NCI-H526 treated with DMSO at 0.1 percent for 48 hours (cell line): ENCODE measurements around the gene RAP1GAP2.
"Not testable (repeated sequence)": the region's sequence is repeated elsewhere in the genome, so short reads cannot be mapped to it uniquely, and the experiment has no call there.

Experiments used
- DNase-seq: peaks from one replicate; lab custom pipeline; 2025; lab: John Stamatoyannopoulos, UW

RAP1GAP2 gene

GRCh38 chr17:2814481-2815341 is 18.5 kb downstream of the RAP1GAP2 start:
- DNase-seq: no peak

DNA sequence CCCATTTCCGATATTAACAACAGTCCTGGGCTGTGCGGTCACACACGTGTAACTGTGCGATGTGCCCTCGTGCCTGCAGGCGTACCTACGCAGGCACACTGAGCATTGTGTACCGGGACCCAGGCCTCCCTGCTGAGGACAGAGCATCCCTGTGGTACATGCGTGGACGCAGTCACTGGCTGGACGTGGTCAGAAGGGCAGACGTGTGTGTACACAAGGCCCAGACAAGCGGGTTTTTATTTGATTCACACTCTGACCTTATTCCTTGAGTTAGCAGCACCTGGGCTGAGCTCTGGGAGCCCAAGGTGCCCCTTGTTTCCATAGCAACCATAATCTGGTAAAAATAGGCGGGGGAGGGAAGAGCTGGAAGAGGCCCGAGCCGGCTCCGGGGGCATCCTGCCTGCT is 19.5 kb downstream of the RAP1GAP2 start:
- DNase-seq: peak; percentile 2

DNA sequence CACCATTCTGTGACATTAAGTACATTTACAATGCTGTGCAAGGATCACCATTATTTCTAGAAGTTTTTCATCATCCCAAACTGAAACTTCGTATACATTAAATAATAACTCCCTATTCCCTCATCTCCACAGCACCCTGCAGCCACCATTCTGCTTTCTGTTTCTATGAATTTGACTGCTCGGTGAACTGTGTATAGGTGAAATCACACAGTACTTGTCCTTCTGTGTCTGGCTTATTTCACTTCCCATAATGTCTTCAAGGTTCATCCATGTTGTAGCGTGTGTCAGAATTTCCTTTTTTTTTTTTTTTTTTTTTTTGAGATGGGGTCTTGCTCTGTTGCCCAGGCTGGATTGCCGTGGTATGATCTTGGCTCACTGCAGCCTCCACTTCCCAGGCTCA is 20.4 kb downstream of the RAP1GAP2 start:
- no peak for DNase-seq

DNA sequence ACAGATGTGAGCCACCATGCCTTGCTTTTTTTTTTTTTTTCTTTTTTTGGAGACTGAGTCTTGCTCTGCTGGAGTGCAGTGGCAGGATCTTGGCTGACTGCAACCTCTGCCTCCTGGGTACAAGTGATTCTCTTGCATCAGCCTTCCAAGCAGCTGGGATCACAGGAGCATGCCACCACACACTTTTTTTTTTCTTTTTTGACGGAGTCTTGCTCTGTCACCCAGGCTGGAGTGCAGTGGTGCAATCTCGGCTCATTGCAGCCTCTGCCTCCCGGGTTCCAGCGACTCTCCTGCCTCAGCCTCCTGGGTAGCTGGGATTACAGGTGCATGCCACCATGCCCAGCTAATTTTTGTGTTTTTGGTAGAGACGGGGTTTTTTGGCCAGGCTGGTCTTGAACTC is 23.1 kb downstream of the RAP1GAP2 start:
- DNase-seq: not testable (repeated sequence)

DNA sequence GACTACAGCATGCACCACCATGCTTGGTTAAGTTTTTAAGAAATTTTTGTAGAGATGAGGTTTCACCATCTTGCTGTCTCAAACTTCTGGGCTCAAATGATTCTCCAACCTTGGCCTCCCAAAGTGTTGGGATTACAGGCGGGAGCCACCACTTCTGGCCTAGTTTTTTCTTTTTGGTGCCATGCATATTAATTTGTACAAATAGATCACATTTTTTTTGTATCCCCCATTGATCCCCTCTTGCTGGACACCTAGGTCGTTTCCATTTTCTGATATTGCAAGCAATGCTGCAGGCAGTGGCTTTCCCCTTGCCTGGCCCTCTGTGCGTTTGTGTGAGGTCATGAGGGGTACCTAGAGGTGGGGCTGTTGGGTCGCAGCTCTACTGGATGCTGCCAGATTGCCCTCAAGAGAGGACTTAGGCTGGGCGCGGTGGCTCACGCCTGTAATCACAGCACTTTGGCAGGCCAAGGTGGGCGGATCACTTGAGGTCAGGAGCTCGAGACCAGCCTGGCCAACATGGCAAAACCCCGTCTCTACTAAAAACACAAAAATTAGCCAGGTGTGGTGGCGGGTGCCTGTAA is 23.8 kb downstream of the RAP1GAP2 start:
- no peak for DNase-seq

- no peak for DNase-seq
Observed at GRCh38 chr17:2821868-2822267, 25.6 kb downstream of the RAP1GAP2 start.

DNA sequence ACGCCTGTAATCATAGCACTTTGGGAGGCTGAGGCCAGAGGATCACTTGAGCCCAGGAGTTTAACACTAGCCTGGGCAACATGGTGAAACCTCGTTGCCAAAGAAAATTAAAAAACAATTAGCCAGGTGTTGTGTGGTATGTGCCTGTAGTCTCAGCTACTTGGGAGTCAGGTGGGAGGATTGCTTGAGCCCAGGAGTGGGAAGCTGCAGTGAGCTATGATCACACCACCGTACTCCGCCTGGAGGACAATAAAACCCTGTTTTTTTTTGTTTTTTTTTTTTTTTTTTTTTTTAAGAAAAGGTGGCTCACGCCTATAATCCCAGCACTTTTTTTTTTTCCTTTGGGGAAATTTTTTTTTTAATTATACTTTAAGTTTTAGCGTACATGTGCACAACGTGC is 26.1 kb downstream of the RAP1GAP2 start:
- DNase-seq: no peak

DNA sequence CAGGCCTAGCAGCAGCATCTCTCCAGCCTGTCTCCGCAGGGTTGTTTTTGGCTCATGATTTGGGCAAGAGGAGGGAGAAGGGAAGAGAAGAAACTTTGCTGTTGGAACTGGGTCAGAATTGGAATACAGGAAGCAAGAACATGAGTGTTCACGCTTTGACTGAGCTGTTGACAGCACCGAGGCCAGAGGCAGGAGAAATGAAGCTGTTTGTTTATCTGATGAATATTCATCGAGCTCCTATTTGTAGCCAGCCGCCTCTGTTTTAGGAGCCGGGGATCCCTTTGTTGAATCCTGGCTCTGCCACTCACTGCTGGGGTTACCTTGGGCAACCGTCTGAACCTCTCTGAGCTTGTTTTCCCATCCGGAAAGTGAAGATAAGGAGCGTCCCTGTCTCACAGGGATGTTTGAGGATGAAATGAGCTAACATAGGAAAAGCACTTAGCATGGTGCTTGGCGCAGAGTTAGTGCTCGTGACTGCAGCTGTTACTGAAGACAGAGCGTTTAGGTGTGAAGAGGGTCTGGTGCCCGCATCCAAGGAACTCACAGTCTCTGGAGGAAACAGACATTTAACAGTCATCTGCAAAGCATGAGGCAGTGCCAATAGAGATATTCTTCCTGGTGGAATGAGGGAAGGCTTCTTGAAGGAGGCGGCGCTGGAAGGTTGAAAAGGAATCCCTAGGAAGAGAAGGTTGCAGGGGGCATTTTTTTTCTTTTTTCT is 29.2 kb downstream of the RAP1GAP2 start:
- no peak for DNase-seq

- DNase-seq: peak; percentile 24
Observed at GRCh38 chr17:2828397-2829038, 32.3 kb downstream of the RAP1GAP2 start.

- no peak for DNase-seq
Observed at GRCh38 chr17:2830678-2831077, 34.4 kb downstream of the RAP1GAP2 start.

GRCh38 chr17:2835780-2836179 is 39.5 kb downstream of the RAP1GAP2 start:
- no peak for DNase-seq

DNA sequence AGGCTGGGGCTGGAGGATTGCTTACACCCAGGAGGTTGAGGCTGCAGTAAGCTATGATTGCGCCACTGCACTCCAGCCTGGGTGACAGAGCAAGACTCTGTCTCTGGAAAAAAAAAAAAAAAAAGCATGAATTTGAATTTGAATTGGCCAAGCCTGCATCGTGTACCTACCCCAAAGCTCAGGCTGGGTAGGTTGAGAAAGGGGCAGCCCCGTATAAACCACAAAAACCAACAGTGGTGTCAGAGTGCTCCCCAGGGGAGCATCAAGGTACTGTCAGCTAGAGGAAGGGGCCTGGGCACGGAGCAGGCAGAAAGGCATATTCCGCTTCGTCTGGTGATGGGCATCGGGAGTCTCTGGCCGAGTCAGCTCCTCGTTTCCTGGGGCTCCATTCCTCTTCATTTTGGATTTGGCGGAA is 40.9 kb downstream of the RAP1GAP2 start:
- DNase-seq: no peak

DNA sequence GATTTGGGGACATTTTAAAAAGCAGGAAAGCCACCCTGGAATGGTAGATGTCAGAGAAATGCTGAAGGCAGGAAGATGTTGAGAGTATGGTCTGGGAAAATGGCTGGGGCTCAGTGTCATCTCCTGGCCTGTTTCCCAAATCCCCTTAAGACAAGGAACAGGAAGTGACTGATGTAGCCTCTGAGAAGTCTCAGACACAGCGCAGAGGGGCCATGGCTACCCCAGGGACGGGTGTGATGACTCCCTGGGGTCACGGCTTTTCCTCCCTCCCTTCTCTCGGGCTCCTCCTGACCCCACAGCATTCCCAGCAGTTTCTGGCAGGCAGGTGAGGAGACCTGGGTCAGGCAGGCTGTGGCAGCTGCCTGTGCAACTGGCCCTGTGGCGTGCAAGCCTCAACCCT is 45.4 kb downstream of the RAP1GAP2 start:
- DNase-seq: no peak

DNA sequence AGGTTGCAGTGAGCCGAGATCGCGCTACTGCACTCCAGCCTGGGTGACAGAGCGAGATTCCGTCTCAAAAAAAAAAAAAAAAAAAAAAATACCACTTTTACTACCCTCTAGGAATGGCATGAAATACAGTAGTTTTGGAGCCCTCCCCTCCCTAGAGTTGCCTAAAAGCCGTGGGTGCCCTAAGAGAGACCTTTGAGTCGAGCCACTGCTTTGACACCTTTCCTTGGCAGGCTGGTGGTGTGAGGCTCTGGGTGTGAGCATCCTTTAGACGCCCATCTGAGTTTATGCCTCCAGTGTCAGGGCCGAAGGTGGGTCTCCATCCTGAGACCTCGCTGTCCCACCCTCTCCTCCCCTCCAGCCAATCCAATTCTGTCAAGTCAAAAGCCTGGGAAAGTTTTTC is 46.2 kb downstream of the RAP1GAP2 start:
- DNase-seq: no peak

DNA sequence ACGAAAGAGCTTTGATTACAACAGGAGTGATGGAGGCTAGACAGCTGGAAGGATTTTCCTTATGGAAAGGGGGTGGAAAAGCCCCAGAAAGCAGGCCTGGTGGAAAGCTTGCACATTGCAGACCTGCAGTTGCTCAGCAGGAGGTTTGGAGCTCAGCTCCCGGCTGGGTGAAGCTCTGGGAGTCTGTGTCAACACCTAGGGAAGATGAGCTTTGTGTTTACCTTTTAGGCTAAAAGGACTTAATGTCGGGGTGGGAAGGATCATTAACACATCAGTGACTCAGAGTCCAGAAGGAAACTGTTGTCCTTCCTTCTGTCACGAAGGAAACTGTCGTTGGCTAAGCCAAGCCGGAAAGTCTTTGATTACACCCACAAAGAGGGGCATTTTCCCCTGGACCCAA is 48.2 kb downstream of the RAP1GAP2 start:
- DNase-seq: no peak

DNA sequence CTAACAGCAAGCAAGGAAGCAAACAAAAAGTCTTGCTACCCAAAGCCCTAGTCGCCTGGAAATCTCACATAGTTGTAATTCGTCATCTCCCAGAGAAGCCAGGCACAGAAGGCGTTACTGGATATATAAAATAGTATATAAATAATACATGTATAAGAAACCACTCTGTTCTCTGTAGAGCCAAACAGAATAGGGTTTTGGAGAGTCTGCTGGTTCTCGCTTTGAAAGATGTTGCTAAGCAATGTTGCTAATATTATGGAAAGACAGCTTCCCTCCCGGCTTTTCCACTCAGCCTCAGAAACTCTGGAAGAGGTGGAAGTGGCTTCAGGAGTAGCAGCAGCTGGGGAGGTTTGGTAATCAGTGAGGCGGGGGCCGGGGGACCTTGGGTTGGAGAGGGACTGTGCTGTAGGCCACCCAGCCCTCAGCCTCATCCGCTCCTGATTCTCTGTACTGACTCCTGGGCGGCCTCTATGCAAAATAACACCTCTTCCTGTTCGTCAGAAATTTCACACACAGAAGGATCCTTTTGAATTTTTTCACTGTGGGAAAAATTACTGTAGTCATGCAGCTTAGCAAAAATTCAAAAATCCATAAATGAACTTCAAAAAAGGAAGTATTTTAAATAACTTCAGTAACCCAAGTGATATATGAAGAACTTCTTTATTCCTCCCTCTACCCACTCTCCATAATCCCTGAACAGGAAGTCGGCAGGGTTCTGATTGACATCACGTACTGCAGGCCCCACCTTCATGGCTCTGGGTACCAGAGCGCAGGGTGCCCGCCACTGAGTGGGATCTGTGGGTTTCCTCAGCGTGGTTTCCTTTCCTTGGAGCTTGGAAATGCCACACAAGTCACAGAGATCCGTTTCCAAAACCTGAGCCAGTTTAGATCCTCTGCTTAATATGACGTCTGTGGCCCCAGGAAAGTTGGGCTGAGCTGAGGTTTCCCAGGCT is 51.4 kb downstream of the RAP1GAP2 start:
- DNase-seq: no peak

DNA sequence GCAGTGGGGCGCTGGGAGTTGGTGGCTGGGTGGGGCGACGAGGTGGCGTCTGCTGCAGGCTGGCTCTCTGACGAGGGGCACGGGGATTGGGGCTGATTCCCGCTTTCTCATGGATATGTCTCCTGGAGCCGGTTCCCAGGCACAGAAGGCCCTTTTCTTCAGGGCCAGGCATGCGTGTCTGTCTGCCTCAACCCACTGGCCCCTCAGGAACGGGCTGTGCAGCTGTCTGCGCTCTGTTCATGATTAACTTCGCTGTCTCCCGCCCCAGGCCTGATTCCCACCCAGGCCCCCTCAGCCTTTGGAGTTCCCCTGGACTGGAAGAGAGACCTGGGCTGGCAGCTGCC is 53.1 kb downstream of the RAP1GAP2 start:
- peak; percentile 10 for DNase-seq

GRCh38 chr17:2850991-2851390 is 54.8 kb downstream of the RAP1GAP2 start:
- DNase-seq: no peak

DNA sequence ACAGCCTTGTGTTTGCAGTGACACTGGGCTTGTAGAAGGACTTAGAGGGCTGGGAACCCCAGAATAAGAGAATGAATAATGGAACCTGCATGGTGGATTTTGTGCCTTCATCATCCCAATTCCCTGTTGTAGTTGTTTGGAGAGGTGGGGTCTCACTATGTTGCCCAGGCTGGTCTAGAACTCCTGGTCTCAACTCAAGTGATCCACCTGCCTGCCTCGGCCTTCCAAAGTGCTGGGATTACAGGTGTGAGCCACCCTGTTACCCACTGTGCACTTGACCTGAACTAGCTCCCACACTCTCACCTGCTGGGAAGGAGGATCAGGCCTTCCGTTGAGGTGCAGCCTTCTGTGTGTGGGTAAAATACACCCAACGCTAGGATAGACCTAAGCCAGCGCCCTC is 55.4 kb downstream of the RAP1GAP2 start:
- DNase-seq: no peak

DNA sequence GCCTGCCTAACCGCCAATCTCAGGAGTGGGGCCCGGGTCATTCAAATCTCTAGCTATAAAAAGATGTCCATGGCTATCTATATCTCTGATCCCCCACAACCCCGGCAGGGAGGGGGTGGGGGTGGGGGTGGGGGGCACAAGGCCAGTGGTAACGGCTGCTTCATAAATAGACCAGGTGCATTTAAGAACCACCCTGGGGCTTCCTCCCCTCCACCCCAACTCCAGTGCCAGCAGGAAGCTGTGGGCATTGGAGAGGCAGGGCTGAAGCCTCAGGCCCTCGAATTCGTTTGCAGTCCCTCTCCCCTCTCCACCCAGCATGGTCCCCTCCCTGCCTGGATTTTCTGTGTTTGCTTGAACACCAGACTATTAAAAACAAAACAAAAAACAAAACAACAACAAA is 56.0 kb downstream of the RAP1GAP2 start:
- DNase-seq: no peak

DNA sequence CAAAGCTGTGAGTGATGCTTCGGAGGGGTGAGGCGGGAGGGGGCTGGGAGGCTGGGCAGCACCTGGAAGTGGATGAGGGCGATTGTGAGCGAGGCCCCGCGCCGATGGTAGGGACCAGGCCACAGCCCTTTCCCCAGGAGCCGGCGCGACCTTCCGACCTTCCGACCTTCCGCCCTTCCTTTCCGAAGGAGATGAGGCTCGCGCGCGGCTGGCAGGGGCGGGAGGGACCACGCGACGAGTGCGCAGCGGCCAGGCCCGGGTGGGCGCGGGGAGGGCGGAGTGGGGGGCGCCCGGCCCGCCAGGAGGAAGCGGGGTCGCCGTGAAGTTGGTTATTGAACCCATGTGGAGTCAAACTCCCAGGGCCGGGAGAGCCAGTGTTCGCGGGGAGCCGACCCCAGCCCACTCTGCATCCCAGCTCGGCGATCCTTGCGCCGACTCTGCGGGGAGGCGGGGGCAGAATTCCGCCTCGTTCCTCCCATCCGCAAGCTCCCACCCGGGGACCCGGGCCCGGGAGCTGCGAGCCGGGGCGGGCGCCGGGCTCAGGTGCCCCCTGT is 56.6 kb downstream of the RAP1GAP2 start:
- no peak for DNase-seq
